ENCODE data around the gene YPEL1.

DNA sequence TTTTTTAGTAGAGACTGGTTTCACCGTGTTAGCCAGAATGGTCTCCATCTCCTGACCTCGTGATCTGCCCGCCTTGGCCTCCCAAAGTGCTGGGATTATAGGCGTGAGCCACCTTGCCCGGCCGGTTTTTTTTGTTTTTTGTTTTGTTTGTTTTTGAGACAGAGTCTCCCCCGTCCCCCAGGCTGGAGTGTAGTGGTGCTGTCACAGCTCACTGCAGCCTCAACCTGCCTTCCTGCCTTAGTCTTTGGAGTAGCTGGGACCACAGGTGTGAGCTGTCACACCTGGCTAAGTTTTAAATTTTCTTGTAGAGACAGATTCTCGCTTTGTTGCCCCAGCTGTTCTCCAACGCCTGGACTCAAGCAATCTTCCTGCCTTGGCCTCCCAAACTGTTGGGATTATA, 66.6 kb downstream of the YPEL1 start:
- TF ChIP-seq EZH2 (IDR thresholded peaks at IDR 0.05; ENCODE audit: borderline replicate concordance, low read length): no peak
- no peak for TF ChIP-seq CTCF (conservative IDR thresholded peaks at IDR 0.05 in 1 of 2, IDR thresholded peaks at IDR 0.05 in 1 of 2; ENCODE audit: extremely low read depth in 1 of 2, insufficient read depth in 1 of 2, low read depth in 1 of 2, low read length in 2 of 2)
